GM23338 (cell line): ENCODE results near the gene SLC9B1. TPM values are rescaled to one million over a fixed set of nuclear protein-coding genes. Genes with fewer than 3 reads are reported as not detected.

Experiments
- ATAC-seq: fragments of 200-7000 bp; cut with Tn5 transposase; 3 replicates; pipeline ENCODE4 v1.9.1; 2020
- DNase-seq: peaks from one replicate; pipeline ENCODE4 v3.0.0-alpha.2; 2015; ENCODE audit warnings: low spot score
- H2AFZ ChIP-seq: fragments of 200-600 bp; sonication (generic); 2 replicates; pipeline ENCODE4 v1.8.0; 2016; ENCODE audit warnings: antibody characterized with exemption, mild to moderate bottlenecking, moderate library complexity
- H3F3A ChIP-seq: fragments of 200-600 bp; sonication (generic); replicated peaks from 2 replicates; pipeline ENCODE4 v1.8.0; 2017; ENCODE audit warnings: antibody characterized with exemption, mixed run types, low read depth
- H3K27ac ChIP-seq: fragments of 200-600 bp; sonication (generic); 2 replicates; pipeline ENCODE4 v1.6.1; 2016; ENCODE audit warnings: low read depth
- H3K27me3 ChIP-seq: fragments of 200-600 bp; sonication (generic); 2 replicates; pipeline ENCODE4 v1.8.0; 2016; ENCODE audit warnings: mild to moderate bottlenecking, mixed run types, moderate library complexity; ENCODE audit not compliant: insufficient read depth
- H3K36me3 ChIP-seq: fragments of 200-600 bp; sonication (generic); 2 replicates; pipeline ENCODE4 v1.8.0; 2016; ENCODE audit warnings: mild to moderate bottlenecking; ENCODE audit not compliant: insufficient read depth
- H3K4me1 ChIP-seq: fragments of 200-600 bp; sonication (generic); 2 replicates; pipeline ENCODE4 v1.8.0; 2016; ENCODE audit warnings: mild to moderate bottlenecking, moderate library complexity; ENCODE audit not compliant: insufficient read depth
- H3K4me2 ChIP-seq: fragments of 200-600 bp; sonication (generic); 2 replicates; pipeline ENCODE4 v1.7.1; 2017; ENCODE audit warnings: mixed run types
- H3K4me3 ChIP-seq: fragments of 200-600 bp; sonication (generic); 2 replicates; pipeline ENCODE4 v1.6.1; 2016; ENCODE audit warnings: mixed run types
- H3K79me2 ChIP-seq: fragments of 200-600 bp; sonication (generic); replicated peaks from 2 replicates; pipeline ENCODE4 v1.8.0; 2017; ENCODE audit warnings: mild to moderate bottlenecking; ENCODE audit not compliant: insufficient read depth
- H3K9me2 ChIP-seq: fragments of 200-600 bp; sonication (generic); 2 replicates; pipeline ENCODE4 v1.8.0; 2017; ENCODE audit not compliant: insufficient read depth
- H4K20me1 ChIP-seq: fragments of 200-600 bp; sonication (generic); replicated peaks from 2 replicates; pipeline ENCODE4 v1.8.0; 2017; ENCODE audit warnings: mild to moderate bottlenecking; ENCODE audit not compliant: insufficient read depth
- H3K27ac Mint-ChIP-seq: 2 replicates; pipeline ENCODE4 v1.8.0; 2020; ENCODE audit warnings: inconsistent platforms, mild to moderate bottlenecking, moderate library complexity, mixed read lengths
- H3K27me3 Mint-ChIP-seq: 3 replicates; pipeline ENCODE4 v1.8.0; 2022; ENCODE audit warnings: low read depth, mild to moderate bottlenecking, moderate library complexity, mixed read lengths, inconsistent platforms; ENCODE audit not compliant: insufficient read depth, poor library complexity
- H3K36me3 Mint-ChIP-seq: 3 replicates; pipeline ENCODE4 v1.8.0; 2021; ENCODE audit warnings: low read depth, mild to moderate bottlenecking, inconsistent platforms, moderate library complexity, mixed read lengths
- H3K4me1 Mint-ChIP-seq: 3 replicates; pipeline ENCODE4 v1.8.0; 2020; ENCODE audit warnings: mild to moderate bottlenecking, inconsistent platforms, mixed read lengths
- H3K4me3 Mint-ChIP-seq: 3 replicates; pipeline ENCODE4 v1.8.0; 2021; ENCODE audit warnings: moderate library complexity, mild to moderate bottlenecking, inconsistent platforms, mixed read lengths
- H3K9me3 Mint-ChIP-seq: 3 replicates; pipeline ENCODE4 v1.8.0; 2020; ENCODE audit warnings: moderate library complexity, mild to moderate bottlenecking, inconsistent platforms, mixed read lengths
- CREB1 ChIP-seq: fragments of 250-450 bp; sonication (Bioruptor Pico); IDR thresholded peaks from 2 replicates; pipeline ENCODE4 v1.5.0; 2020; ENCODE audit warnings: low read depth, mild to moderate bottlenecking, moderate library complexity
- EZH2 ChIP-seq: fragments of 200-600 bp; sonication (generic); IDR thresholded peaks from one replicate; pipeline ENCODE4 v1.8.0; 2017; ENCODE audit warnings: antibody characterized with exemption, mild to moderate bottlenecking, low read depth; ENCODE audit not compliant: unreplicated experiment
- EZH2phosphoT487 ChIP-seq: fragments of 200-600 bp; sonication (generic); IDR thresholded peaks from one replicate; pipeline ENCODE4 v1.8.1; 2018; ENCODE audit warnings: antibody characterized with exemption; ENCODE audit not compliant: unreplicated experiment
- JUNB ChIP-seq: IDR thresholded peaks from one replicate; pipeline ENCODE4 v1.6.1; 2016; ENCODE audit warnings: antibody characterized with exemption; ENCODE audit not compliant: unreplicated experiment
- ZNF114 ChIP-seq: fragments of 250-450 bp; sonication (Bioruptor Pico); IDR thresholded peaks from 2 replicates; pipeline ENCODE4 v1.5.0; 2020; ENCODE audit warnings: mild to moderate bottlenecking, moderate library complexity
- polyA plus RNA-seq: library from polyadenylated mRNA; unstranded; fragments of >200 nt; fragmentation: Nextera tagmentation; extraction: Ambion mirVana; gene quantifications from 2 replicates; pipeline ENCODE4 v1.2.1, GENCODE V29; 2016
- total RNA-seq: library from RNA; depleted of rRNA; stranded (reverse); fragments of >200 nt; shearing (Covaris generic); gene quantifications from 2 replicates; pipeline ENCODE4 v1.2.3, GENCODE V29; 2014
- TF ChIP-seq, protein P1 (sequence below): IDR thresholded peaks from 2 replicates; pipeline ENCODE4 v1.6.1; 2016; ENCODE audit warnings: antibody characterized with exemption
- TF ChIP-seq, protein P2 (sequence below): IDR thresholded peaks from one replicate; pipeline ENCODE4 v1.6.1; 2018; ENCODE audit warnings: antibody characterized with exemption; ENCODE audit not compliant: unreplicated experiment
- TF ChIP-seq, protein P3 (sequence below), 2 experiments: fragments of 200-600 bp in 1 of 2; sonication (generic) in 1 of 2; conservative IDR thresholded peaks; 2 replicates each; pipeline versions ENCODE4 v1.5.1 to v1.6.1; 2016 to 2017; ENCODE audit warnings: antibody characterized with exemption in 2 of 2, low read depth in 2 of 2, mild to moderate bottlenecking in 2 of 2, moderate library complexity in 1 of 2

The SLC9B1 gene
- total and polyA plus RNA-seq, 2 experiments from 2014 or later = 0.66 to 0.80 TPM

DNA sequence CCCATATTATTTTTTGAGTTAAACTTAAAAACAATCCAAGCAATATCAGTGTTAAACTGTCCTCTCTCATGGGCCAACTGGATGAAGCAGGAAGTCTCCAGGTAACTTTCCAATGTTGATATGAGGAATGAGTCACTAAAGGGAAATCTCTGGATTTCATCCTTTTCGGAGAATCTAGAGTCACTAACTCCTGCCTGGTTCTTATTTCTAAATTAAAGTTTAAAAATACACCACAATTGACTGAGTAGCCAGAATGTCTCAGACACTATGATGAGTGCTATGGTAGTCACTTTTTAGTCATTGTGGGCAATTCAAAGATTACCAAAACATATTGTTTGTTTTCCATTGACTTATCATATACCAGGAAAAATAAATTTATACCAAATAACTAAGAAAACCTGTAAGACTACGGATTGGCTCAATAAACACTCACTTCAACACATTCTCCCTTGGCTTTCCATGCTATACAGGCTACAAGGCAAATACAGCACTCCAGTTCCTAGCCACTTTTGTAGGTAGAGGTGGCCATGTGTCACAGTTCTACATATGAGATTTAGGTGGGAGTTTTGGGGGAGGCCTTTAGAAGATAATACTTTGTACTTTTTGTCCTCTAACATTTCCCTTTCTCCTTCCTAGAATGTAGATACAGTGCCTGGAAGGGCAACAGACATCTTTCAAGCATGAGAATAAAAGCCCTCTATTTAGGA lies 48.5 kb upstream of the SLC9B1 start (continued):
- TF ChIP-seq, protein P1, sequence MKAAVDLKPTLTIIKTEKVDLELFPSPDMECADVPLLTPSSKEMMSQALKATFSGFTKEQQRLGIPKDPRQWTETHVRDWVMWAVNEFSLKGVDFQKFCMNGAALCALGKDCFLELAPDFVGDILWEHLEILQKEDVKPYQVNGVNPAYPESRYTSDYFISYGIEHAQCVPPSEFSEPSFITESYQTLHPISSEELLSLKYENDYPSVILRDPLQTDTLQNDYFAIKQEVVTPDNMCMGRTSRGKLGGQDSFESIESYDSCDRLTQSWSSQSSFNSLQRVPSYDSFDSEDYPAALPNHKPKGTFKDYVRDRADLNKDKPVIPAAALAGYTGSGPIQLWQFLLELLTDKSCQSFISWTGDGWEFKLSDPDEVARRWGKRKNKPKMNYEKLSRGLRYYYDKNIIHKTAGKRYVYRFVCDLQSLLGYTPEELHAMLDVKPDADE = no peak
- TF ChIP-seq, protein P2, sequence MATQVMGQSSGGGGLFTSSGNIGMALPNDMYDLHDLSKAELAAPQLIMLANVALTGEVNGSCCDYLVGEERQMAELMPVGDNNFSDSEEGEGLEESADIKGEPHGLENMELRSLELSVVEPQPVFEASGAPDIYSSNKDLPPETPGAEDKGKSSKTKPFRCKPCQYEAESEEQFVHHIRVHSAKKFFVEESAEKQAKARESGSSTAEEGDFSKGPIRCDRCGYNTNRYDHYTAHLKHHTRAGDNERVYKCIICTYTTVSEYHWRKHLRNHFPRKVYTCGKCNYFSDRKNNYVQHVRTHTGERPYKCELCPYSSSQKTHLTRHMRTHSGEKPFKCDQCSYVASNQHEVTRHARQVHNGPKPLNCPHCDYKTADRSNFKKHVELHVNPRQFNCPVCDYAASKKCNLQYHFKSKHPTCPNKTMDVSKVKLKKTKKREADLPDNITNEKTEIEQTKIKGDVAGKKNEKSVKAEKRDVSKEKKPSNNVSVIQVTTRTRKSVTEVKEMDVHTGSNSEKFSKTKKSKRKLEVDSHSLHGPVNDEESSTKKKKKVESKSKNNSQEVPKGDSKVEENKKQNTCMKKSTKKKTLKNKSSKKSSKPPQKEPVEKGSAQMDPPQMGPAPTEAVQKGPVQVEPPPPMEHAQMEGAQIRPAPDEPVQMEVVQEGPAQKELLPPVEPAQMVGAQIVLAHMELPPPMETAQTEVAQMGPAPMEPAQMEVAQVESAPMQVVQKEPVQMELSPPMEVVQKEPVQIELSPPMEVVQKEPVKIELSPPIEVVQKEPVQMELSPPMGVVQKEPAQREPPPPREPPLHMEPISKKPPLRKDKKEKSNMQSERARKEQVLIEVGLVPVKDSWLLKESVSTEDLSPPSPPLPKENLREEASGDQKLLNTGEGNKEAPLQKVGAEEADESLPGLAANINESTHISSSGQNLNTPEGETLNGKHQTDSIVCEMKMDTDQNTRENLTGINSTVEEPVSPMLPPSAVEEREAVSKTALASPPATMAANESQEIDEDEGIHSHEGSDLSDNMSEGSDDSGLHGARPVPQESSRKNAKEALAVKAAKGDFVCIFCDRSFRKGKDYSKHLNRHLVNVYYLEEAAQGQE = no peak
- TF ChIP-seq JUNB (no peak), EZH2 (no peak)
- TF ChIP-seq, protein P3, sequence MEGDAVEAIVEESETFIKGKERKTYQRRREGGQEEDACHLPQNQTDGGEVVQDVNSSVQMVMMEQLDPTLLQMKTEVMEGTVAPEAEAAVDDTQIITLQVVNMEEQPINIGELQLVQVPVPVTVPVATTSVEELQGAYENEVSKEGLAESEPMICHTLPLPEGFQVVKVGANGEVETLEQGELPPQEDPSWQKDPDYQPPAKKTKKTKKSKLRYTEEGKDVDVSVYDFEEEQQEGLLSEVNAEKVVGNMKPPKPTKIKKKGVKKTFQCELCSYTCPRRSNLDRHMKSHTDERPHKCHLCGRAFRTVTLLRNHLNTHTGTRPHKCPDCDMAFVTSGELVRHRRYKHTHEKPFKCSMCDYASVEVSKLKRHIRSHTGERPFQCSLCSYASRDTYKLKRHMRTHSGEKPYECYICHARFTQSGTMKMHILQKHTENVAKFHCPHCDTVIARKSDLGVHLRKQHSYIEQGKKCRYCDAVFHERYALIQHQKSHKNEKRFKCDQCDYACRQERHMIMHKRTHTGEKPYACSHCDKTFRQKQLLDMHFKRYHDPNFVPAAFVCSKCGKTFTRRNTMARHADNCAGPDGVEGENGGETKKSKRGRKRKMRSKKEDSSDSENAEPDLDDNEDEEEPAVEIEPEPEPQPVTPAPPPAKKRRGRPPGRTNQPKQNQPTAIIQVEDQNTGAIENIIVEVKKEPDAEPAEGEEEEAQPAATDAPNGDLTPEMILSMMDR (conservative IDR thresholded peaks at IDR 0.05; ENCODE audit: low read depth in 2 of 2) = no peak

DNA sequence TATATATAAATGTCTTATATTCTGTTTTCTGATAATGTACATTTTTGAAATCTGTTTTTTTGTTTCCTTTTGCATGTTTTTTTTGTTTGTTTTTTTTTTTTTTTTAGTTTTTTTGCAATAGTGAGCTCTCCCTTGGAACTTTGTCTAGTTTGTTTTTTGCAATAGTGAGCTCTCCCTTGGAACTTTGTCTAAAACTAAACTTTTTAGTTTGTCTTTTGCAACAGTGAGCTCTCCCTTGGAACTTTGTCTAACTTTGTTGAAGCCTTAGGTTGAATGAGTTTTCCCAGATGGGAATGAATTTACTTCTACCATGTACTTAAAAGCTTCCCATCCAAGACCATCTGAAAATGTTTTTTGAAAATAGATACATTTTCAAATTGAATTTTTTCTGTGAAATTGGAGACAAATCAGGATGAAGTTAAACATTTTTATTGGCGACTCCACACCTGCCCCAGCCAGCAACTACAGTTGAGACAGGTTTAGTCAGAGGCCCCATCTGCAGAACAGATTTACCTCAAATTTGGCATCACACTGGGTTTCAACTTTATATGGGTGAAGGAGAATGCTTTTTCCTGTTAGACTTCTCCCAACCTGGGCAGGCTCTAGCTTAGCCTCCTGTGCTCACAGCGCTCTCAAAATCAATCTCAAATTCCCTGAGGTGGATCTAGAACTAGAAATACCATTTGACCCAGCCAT lies 41.1 kb upstream of the SLC9B1 start:
- ATAC-seq = no peak
- no peak for TF ChIP-seq EZH2phosphoT487
- no peak for TF ChIP-seq JUNB
- TF ChIP-seq, protein P1 = no peak
- TF ChIP-seq ZNF114 (CRISPR knock-in tag) = no peak
- no peak for TF ChIP-seq CREB1 (CRISPR knock-in tag)

More for the DNA sequence above, 41.1 kb upstream of the SLC9B1 start:
- H4K20me1 ChIP-seq = 0 out of 2 replicates have a peak, but pooled peaks cover 4% of the 10 kb centered on the region
- no peaks in the 10 kb centered on the region for H3K79me2 ChIP-seq
- no peak for DNase-seq
- peaks cover 2% of the 10 kb centered on the region for H3K27me3 Mint-ChIP-seq
- no peaks in the 10 kb centered on the region for H3F3A ChIP-seq
- no peak overlapping the region for H3K27ac Mint-ChIP-seq
- H3K27me3 ChIP-seq = no peaks in the 10 kb centered on the region
- H3K9me3 Mint-ChIP-seq = no peaks in the 10 kb centered on the region
- no peak overlapping the region for H2AFZ ChIP-seq
- H3K4me2 ChIP-seq = no peak overlapping the region
- H3K4me1 ChIP-seq = no peaks in the 10 kb centered on the region
- H3K4me1 Mint-ChIP-seq = peaks cover 4% of the 10 kb centered on the region; the same call in 1 of the 3 replicates
- no peak overlapping the region for H3K27ac ChIP-seq
- no peak overlapping the region for H3K4me3 Mint-ChIP-seq
- H3K4me3 ChIP-seq = no peak overlapping the region
- H3K36me3 Mint-ChIP-seq = no peaks in the 10 kb centered on the region
- no peaks in the 10 kb centered on the region for H3K9me2 ChIP-seq
- H3K36me3 ChIP-seq = no peaks in the 10 kb centered on the region
